HepG2 (cell line): ENCODE measurements around the gene LYPD3. TPM values are rescaled to one million over a fixed set of nuclear protein-coding genes. Genes with fewer than 3 reads are reported as not detected.

Source experiments
- ELF1 ChIP-seq: sonication (generic); formaldehyde crosslinking; IDR thresholded peaks from 2 replicates; pipeline ENCODE4 v1.4.0; 2020; ENCODE audit warnings: missing genetic modification reagents
- MLX ChIP-seq: IDR thresholded peaks from 2 replicates; pipeline ENCODE4 v1.6.1; 2016
- NCOR1 ChIP-seq: fragments of 200-600 bp; sonication (generic); IDR thresholded peaks from 2 replicates; pipeline ENCODE4 v1.7.0; 2017; ENCODE audit warnings: antibody characterized with exemption, low read length, borderline replicate concordance
- NFAT5 ChIP-seq: sonication (generic); formaldehyde crosslinking; IDR thresholded peaks from 2 replicates; pipeline ENCODE4 v1.4.0; 2020; ENCODE audit warnings: missing genetic modification reagents
- NFATC3 ChIP-seq: sonication (generic); formaldehyde crosslinking; IDR thresholded peaks from 2 replicates; pipeline ENCODE4 v1.5.1; 2020; ENCODE audit warnings: mild to moderate bottlenecking, missing genetic modification reagents
- NR3C1 ChIP-seq: sonication (generic); formaldehyde crosslinking; IDR thresholded peaks from 2 replicates; pipeline ENCODE4 v1.4.0; 2020; ENCODE audit warnings: missing genetic modification reagents
- RFXAP ChIP-seq: sonication (generic); formaldehyde crosslinking; IDR thresholded peaks from 2 replicates; pipeline ENCODE4 v1.4.0; 2020; ENCODE audit warnings: missing genetic modification reagents, borderline replicate concordance
- STAT5B ChIP-seq: sonication (generic); formaldehyde crosslinking; IDR thresholded peaks from 2 replicates; pipeline ENCODE4 v1.4.0; 2020; ENCODE audit warnings: missing genetic modification reagents
- TCF12 ChIP-seq, 2 experiments: fragments of 450-650 bp in 1 of 2; sonication (generic) in 1 of 2; formaldehyde crosslinking in 1 of 2; IDR thresholded peaks; 2 replicates each; pipeline versions ENCODE4 v1.6.1 to v1.8.0; 2017 to 2022; ENCODE audit warnings: antibody characterized with exemption in 1 of 2, mild to moderate bottlenecking in 1 of 2, missing genetic modification reagents in 1 of 2, moderate library complexity in 1 of 2
- THAP7 ChIP-seq: sonication (generic); formaldehyde crosslinking; IDR thresholded peaks from 2 replicates; pipeline ENCODE4 v1.8.1; 2023; ENCODE audit warnings: mild to moderate bottlenecking, missing genetic modification reagents
- TRIM24 ChIP-seq: sonication (generic); formaldehyde crosslinking; IDR thresholded peaks from 2 replicates; pipeline ENCODE4 v1.8.0; 2022; ENCODE audit warnings: mild to moderate bottlenecking, missing genetic modification reagents
- TSC22D2 ChIP-seq: sonication (generic); formaldehyde crosslinking; IDR thresholded peaks from 2 replicates; pipeline ENCODE4 v1.5.1; 2020; ENCODE audit warnings: missing genetic modification reagents, mild to moderate bottlenecking, borderline replicate concordance
- ZBTB3 ChIP-seq: sonication (generic); formaldehyde crosslinking; IDR thresholded peaks from 2 replicates; pipeline ENCODE4 v1.4.0; 2020; ENCODE audit warnings: low read depth, mild to moderate bottlenecking, moderate library complexity, missing genetic modification reagents, borderline replicate concordance
- ZBTB34 ChIP-seq: sonication (generic); formaldehyde crosslinking; IDR thresholded peaks from 2 replicates; pipeline ENCODE4 v1.8.0; 2022; ENCODE audit warnings: mild to moderate bottlenecking, missing genetic modification reagents
- ZFP90 ChIP-seq: sonication (generic); formaldehyde crosslinking; IDR thresholded peaks from 2 replicates; pipeline ENCODE4 v1.8.0; 2022; ENCODE audit warnings: missing genetic modification reagents, mild to moderate bottlenecking, inconsistent platforms, borderline replicate concordance
- ZNF292 ChIP-seq: sonication (generic); formaldehyde crosslinking; IDR thresholded peaks from 2 replicates; pipeline ENCODE4 v1.8.1; 2022; ENCODE audit warnings: mild to moderate bottlenecking, low read depth, missing genetic modification reagents, borderline replicate concordance
- ZNF558 ChIP-seq: sonication (generic); formaldehyde crosslinking; IDR thresholded peaks from 2 replicates; pipeline ENCODE4 v1.9.0; 2022; ENCODE audit warnings: mild to moderate bottlenecking, missing genetic modification reagents, borderline replicate concordance
- ZNF564 ChIP-seq: sonication (generic); formaldehyde crosslinking; IDR thresholded peaks from 2 replicates; pipeline ENCODE4 v1.8.1; 2023; ENCODE audit warnings: mild to moderate bottlenecking, missing genetic modification reagents
- ZNF746 ChIP-seq: sonication (generic); formaldehyde crosslinking; IDR thresholded peaks from 2 replicates; pipeline ENCODE4 v1.8.0; 2022; ENCODE audit warnings: mild to moderate bottlenecking, missing genetic modification reagents
- ZNF761 ChIP-seq: sonication (generic); formaldehyde crosslinking; conservative IDR thresholded peaks from 2 replicates; pipeline ENCODE4 v1.4.0; 2020; ENCODE audit warnings: mild to moderate bottlenecking, missing genetic modification reagents
- ZNF766 ChIP-seq: sonication (generic); formaldehyde crosslinking; IDR thresholded peaks from 2 replicates; pipeline ENCODE4 v1.5.0; 2020; ENCODE audit warnings: missing genetic modification reagents, borderline replicate concordance
- ZNF782 ChIP-seq: sonication (generic); formaldehyde crosslinking; IDR thresholded peaks from 2 replicates; pipeline ENCODE4 v1.4.0; 2020; ENCODE audit warnings: missing genetic modification reagents, mild to moderate bottlenecking, borderline replicate concordance
- polyA plus RNA-seq, 8 experiments: library from polyadenylated mRNA; depleted of rRNA in 3 of 8; stranded (reverse) in 7 of 8; unstranded in 1 of 8; fragments of >200 nt; fragmentation: Illumina TruSeq in 4 of 8; extraction: Trizol in 4 of 8; gene quantifications; 2 replicates each; pipeline versions ENCODE4 v1.2.1 to v1.2.3, GENCODE V29; 2011 to 2016; ENCODE audit warnings: low read depth in 4 of 8, missing spikeins in 1 of 8, mixed read lengths in 1 of 8; ENCODE audit not compliant: insufficient read depth in 1 of 8
- total RNA-seq, 5 experiments: library from RNA; depleted of rRNA; stranded (reverse); fragments of >200 nt; fragmentation: Illumina TruSeq; extraction: Trizol; gene quantifications; 2 replicates each; pipeline ENCODE4 v1.2.3, GENCODE V29; 2016; ENCODE audit warnings: low read depth in 1 of 5

Gene LYPD3
- total and polyA plus RNA-seq, 2 of the 13 experiments (the other 11 are each of a cell fraction or from before 2014, with no cell fraction given): 0.51 to 1.5 TPM

- TF ChIP-seq NCOR1: peak; percentile 27; the same call in 1 of the 2 replicates
- no peak for TF ChIP-seq TCF12 (IDR thresholded peaks at IDR 0.05)
- TF ChIP-seq TCF12 (CRISPR knock-in tag; IDR thresholded peaks at IDR 0.05): no peak
- no peak for TF ChIP-seq RFXAP (CRISPR knock-in tag)
- TF ChIP-seq ZNF564: peak; percentile 43; the same call in 1 of the 2 replicates
- peak; percentile 91 for TF ChIP-seq ZNF746 (CRISPR knock-in tag)
- TF ChIP-seq ZNF766: no peak
- TF ChIP-seq NR3C1: no peak
- TF ChIP-seq ZFP90 (CRISPR knock-in tag): no peak
- TF ChIP-seq ZBTB3 (CRISPR knock-in tag): no peak
- TF ChIP-seq ZNF782 (CRISPR knock-in tag): 0 out of 2 replicates have a peak, but pooled peaks have one; percentile 0
- TF ChIP-seq THAP7 (CRISPR knock-in tag): no peak
- no peak for TF ChIP-seq NFAT5 (CRISPR knock-in tag)
- TF ChIP-seq STAT5B (CRISPR knock-in tag): no peak; the same call in 1 of the 2 replicates
- TF ChIP-seq ELF1 (CRISPR knock-in tag): peak; percentile 79
- TF ChIP-seq MLX: no peak; the same call in 1 of the 2 replicates
- no peak for TF ChIP-seq TSC22D2 (CRISPR knock-in tag)
- TF ChIP-seq NFATC3 (CRISPR knock-in tag): no peak
- no peak for TF ChIP-seq ZNF761 (CRISPR knock-in tag)
- no peak for TF ChIP-seq TRIM24 (CRISPR knock-in tag)
- TF ChIP-seq ZNF292: no peak
- TF ChIP-seq ZNF558: no peak
- no peak for TF ChIP-seq ZBTB34 (CRISPR knock-in tag)
Observed at GRCh38 chr19:43504426-43505185, 39.2 kb upstream of the LYPD3 start, which contains the start of gene PHLDB3 (continued).
